ENCODE measurements around the gene STEAP3.

Gene STEAP3

GRCh38 chr2:119223521-119224390 lies at the start of gene STEAP3:
Gene STEAP3, plus strand, starts transcription at chr2:119223834. Its CDS starts 7,179 bp downstream, at chr2:119231013.
- peak; percentile 68 for DNase-seq

GRCh38 chr2:119174216-119174992 lies 49.2 kb upstream of the STEAP3 start:
- DNase-seq = no peak

GRCh38 chr2:119174993-119175347 lies 48.7 kb upstream of the STEAP3 start:
- DNase-seq = no peak

DNA sequence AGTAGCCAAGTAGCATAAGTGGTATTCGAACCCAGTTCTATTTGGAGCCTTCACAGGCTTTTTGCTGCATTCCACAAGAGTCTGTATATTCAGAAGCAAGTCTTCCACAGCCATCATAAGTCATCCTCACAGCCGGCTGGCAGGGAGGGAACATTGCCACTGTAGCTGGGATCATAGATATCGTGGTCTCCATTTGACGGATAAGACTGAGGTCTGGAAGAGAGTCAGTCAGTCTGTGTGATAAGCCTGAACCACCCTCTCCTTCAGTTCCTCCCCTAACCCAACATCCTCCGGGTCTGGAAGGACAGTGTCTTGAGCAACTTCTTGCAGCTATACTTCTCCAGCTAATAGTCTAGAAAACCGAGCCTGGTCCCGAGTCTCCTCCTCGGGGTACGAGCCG lies 48.1 kb upstream of the STEAP3 start:
- no peak for DNase-seq

DNA sequence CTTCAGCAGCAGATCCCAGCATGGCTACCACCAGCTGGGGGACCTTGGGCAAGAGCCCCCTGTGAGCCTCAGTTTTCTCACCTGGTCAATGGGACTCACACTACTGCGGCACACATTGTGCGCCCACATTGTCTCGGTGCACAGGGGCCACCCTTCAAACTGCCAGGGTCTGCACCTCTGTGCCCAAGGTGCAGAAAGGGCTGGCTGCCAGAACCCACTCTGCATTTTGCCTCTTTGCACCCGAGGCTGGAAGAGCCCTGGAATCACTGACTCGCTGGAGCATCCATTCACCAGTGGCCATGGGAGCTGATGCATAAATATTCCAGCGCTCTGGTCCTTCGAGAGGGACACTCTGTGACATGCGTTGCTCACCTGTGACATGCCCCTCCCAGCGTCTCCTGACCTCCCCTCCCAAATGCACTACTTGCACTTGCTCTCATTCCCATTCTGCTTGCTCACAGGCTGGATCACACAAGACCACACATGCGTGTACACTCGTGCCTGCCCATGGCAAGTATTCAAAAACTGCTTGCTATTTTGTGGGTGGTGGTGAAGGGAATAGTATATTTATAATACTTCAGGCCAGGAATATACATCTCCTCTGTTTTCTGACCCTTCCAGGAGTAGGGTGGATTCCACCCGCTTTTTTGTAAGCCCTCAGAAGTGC lies 46.3 kb upstream of the STEAP3 start:
- no peak for DNase-seq

DNA sequence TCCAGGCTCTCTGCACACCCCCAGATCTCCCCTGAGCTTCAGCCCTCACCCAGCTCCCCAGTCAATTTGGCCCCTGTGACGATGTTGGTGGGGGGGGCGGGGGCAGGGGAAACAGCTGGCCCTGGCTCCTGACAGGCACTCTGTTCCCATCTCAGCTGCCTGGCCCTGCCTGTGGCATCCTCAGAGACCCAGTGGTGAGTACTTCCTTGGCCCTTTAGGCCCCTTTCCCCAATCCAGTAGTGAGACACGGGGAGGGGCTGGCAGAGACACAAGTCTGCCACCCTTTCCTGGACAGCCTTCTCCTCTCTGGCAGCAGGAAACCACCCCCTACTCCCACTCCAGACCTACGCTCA lies 45.8 kb upstream of the STEAP3 start:
- DNase-seq = no peak

GRCh38 chr2:119178776-119179175 lies 44.9 kb upstream of the STEAP3 start:
- DNase-seq = no peak

DNA sequence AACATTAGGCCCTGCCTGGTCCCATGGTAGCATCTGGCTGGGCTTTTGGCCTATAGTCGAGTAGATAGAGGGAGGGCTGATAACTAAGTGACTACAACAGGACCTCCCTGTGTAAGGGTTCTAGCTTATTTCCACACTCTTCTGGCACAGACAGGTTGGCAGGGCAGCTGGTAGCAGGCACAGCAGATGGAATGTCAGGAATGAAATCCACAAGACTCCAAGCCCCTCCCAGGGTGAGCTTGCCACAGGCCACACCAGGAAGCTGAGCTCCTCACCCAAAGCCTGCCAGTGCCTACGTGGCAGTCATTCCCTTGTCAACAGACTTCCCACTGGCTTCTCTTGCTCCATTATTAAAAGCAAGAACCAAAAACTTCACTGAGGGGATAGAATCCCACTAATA lies 44.4 kb upstream of the STEAP3 start:
- no peak for DNase-seq

- no peak for DNase-seq
These were observed 43.6 kb upstream of the STEAP3 start for GRCh38 chr2:119179991-119180390.

GRCh38 chr2:119180892-119181291 lies 42.7 kb upstream of the STEAP3 start:
- DNase-seq = no peak

DNA sequence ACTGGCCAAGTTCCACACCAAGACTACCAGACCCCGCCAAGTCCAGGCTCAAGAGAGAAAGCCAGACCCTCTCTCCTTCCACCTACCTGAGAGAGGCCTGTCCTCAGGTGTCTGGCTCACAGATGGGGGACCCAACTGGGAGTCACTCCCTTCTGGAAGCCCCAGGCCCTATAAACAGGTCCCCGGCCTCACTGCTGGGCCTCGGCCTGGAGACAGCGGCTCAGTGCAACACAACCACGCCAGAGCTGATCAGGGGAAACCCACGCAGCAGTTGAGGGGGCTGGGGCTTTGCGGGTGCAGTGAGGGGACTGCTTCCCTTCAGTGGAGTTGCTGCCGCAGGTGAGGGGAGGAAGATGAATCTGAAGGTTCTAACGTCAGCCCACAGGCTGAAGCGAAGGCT lies 42.2 kb upstream of the STEAP3 start:
- DNase-seq = no peak

DNA sequence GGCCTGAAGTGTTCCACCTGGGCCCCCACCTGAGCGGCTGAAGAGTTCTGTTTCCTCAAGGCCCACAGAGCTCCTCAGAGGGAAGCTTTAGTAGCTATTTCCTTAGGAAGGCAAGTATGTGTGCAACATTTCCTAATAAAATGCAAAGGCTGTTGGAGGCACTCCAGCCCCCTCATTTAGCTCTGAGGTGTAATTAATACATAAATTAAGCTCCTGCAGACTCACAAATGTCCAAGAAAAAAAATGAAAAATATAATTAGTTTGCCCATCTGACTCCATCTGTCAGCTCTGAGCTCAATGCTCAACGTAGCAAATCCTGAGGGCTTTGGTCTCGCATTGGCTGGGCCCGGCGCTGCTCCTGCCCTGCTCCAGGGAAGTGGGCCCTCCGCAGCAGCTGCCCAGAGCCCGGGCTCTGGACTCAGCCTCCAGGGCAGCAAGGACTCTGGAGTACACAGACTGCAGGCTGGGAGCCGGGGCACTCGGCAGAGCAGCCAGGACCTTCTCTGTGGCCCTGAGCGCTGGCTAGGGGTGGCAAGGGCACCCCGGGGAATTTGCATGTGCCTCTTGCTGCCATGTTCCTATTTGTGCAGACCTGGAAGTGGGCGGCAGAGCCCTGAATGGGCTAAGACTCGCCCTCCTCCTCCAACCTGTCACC lies 41.7 kb upstream of the STEAP3 start:
- DNase-seq = no peak

GRCh38 chr2:119184512-119184911 lies 39.1 kb upstream of the STEAP3 start:
- no peak for DNase-seq

- DNase-seq = no peak
These were observed 33.1 kb upstream of the STEAP3 start for GRCh38 chr2:119190321-119191111.

DNA sequence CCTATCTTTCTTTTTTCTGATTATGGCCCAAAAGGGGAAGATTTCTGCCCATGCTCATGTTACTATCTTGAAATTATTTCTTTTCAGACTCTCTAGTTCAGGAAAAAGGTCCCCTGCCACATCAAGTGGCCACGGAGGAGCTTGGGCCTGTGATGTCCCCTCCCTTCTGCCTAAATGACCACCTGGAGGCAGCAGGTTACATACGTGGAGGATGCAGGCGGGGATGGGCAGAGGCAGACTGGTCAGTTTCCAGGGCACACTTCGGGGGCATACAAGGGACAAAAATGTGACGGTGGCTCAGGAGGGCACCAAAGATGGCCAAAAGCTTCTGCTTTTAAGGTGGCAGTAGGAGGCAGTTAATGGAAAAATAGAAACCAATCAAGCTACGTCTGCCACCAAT lies 30.7 kb upstream of the STEAP3 start:
- no peak for DNase-seq

DNA sequence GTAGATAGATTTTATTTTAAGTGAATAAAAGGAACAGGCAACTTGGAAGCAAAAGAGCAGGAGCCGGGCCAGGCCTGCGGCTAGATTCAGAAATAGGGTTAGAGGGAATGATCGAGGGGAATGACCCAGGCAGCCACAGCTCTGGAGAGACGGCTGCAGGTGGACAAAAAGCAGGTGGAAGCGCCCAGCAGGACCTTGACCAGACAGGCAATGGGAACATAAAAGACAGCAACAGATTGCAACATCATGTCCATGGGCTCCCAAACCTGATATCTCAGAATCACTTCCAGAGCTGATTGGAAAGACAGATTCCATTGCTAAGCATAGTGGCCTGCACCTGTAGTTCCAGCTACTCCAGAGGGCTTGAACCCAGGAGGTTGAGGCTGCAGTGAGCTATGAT lies 28.6 kb upstream of the STEAP3 start:
- DNase-seq = no peak

- DNase-seq = no peak
These were observed 27.7 kb upstream of the STEAP3 start for GRCh38 chr2:119195887-119196286.

DNA sequence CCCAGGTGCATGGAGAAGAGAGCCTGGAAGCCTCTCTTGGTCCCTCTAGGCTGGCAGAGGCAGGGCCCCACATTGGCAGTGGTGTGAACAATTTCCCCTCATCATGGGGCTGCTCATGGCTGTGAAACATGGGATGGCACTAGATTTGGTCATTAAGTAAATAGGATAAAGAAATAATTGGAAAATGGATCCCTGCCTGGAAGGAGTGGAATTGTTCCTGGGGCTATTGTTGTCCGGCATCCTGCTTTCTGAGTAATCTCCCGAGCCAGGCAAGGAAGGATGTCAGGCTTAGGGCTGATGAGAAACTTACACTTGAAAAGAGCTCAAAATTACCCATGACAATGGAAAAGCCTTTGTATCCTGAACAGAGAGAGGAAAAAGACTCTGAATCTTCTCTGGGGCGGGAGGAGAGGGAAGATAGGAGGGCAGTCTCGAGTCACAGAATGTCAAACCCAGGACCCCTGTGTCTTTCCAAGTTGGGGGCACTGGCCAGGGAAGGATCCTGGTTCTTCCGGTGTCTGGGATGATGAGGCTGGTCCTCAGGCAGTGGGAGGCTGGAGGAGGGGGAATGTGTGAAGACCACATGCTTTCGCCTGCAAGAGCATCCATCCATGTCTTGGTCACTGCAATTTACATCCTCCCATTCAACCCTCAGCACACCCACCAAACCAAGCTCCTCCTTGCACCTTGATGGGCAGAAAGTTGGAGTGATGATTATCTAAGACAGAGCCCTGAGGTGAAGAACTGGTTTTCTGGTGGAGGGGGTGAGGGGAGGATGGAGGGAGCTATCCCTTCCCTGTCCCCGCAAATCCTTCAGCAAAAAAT lies 27.1 kb upstream of the STEAP3 start:
- no peak for DNase-seq

- DNase-seq = no peak
These were observed 26.6 kb upstream of the STEAP3 start for GRCh38 chr2:119197126-119197405.

DNA sequence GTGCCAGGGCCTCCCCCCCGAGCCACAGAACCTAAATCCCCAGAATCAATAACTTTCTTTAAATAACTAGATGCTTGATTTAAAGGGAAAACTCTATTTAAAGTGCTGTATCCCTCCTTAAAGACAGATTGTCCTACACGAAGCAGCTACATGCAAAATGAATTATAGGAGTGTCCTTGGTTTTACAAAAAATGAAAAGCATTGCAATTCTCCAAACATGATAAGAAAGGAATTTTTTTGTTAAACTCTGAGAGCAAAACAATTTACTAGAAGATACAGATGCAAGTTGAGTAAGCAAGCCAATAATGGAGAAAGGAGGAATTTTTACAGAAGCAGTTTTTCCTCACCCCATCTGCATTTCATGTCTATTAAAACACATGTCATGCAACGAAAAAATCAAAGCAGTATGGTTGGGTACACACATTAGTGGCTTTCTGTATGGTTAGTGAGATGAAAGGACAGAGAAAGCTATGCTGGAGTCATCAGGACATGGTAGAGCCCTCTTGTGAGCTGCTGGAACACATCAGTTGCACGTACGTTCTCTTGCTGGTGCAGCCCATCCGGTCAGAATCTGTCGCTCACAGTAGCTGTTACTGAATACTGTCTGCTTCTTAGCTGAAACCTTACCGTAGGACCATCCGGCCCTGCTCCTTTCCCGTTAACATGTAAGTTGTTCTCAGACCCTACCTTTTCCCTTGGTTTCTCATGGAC lies 25.9 kb upstream of the STEAP3 start:
- no peak for DNase-seq

DNA sequence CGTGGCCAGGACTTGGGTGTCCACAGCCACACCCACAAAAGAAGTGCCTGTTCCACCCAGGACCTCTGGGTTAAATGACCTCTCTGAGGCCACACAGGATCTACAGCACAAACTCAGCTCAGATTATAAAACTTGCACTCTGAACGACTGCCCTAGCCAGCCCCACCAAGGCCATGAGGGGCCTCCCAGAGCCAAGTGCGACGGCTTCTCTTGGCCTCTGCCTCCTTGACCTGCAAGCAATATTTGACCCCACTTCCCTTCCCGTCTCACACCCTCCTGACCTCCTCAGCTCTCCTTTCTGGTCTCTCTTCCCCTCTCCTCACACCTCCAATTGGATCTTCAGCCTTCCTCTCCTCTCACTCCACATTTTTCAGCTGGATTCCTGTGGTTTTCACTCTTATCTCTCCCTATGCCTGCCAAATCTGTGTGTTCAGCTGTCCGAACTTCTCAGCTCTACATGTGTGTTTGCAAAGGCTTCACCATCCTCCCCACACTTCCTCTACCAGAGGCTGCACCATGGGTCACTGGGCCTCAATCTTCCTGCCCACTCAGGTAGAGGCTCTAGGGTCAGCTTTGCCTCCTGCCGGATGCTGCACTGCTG lies 25.3 kb upstream of the STEAP3 start:
- DNase-seq = no peak

All from right forelimb (tissue), 1 donor.